NCI-H446 (cell line): ENCODE results near the gene TATDN2.

ENCODE experiments used
- DNase-seq, 2 experiments: peaks; one replicate each; lab custom pipeline; 2025; lab: John Stamatoyannopoulos, UW

TATDN2 gene, protein sequence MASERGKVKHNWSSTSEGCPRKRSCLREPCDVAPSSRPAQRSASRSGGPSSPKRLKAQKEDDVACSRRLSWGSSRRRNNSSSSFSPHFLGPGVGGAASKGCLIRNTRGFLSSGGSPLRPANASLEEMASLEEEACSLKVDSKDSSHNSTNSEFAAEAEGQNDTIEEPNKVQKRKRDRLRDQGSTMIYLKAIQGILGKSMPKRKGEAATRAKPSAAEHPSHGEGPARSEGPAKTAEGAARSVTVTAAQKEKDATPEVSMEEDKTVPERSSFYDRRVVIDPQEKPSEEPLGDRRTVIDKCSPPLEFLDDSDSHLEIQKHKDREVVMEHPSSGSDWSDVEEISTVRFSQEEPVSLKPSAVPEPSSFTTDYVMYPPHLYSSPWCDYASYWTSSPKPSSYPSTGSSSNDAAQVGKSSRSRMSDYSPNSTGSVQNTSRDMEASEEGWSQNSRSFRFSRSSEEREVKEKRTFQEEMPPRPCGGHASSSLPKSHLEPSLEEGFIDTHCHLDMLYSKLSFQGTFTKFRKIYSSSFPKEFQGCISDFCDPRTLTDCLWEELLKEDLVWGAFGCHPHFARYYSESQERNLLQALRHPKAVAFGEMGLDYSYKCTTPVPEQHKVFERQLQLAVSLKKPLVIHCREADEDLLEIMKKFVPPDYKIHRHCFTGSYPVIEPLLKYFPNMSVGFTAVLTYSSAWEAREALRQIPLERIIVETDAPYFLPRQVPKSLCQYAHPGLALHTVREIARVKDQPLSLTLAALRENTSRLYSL

GRCh38 chr3:10248184-10248983 is at the start of gene TATDN2:
TATDN2 (plus strand) TSS chr3:10248459; CDS start chr3:10249201, 742 bp downstream.
- DNase-seq, result peak; percentile 80 to 93

GRCh38 chr3:10198761-10199649 is 49.3 kb upstream of the TATDN2 start:
- no peak for DNase-seq

DNA sequence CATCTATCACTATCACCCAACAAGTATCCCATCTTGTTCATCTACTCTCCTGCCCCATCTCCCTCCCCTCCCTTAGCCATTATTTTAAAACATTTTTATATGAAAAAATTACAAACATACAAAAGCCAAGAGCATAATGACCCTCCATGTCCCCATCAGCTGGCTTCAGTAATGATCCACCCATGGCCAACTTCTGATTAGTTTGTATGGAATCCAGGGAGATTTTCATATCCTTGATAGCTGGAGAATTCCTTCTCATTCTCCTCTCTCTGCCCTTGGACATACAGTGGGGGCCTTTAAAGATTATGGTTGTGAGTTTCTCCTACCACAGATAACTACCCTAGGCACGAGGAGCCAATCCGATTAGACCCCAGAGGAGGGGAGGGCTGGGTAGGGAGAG is 43.3 kb upstream of the TATDN2 start:
- no peak for DNase-seq

GRCh38 chr3:10205451-10206165 is 42.7 kb upstream of the TATDN2 start:
- no peak for DNase-seq

DNA sequence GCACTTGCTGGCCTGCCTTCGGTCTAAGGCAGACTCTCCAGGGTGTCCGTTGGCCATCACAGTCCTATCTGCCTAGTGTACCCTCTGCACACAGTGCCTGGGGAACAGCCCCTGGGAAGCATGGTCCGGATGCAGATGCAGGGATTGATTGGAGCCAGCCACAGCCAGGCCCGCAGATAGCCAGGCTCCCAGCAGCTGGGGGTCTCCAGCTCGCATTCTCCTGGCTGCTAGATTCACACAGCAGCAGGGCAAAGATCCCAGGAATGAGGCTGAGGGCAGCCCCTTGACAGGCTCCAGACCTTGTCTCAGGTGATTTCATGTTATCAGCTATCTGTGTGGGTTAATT is 42.1 kb upstream of the TATDN2 start:
- DNase-seq, result no peak

GRCh38 chr3:10213156-10213792 is 35.0 kb upstream of the TATDN2 start:
- DNase-seq, result no peak

GRCh38 chr3:10215578-10216368 is 32.5 kb upstream of the TATDN2 start:
- DNase-seq, result no peak

DNA sequence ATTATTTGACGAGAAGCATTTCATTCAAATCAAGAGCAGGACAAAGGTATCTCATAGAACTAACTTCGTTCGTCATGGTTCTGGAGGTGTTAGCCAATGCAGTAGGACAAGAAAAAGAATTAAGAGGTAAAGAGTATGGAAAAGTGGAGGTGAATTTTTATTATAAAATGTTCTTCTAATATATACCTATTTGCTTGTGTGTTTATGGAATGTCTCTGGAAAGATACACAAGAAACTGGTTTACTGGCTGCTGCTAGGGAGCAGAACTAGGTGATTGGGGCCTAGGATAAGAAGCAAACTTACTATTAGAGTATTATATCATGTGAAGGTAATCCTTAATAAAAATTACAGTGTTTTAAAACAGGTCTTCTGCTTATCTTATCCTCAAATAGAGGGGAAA is 30.9 kb upstream of the TATDN2 start:
- DNase-seq, result no peak

DNA sequence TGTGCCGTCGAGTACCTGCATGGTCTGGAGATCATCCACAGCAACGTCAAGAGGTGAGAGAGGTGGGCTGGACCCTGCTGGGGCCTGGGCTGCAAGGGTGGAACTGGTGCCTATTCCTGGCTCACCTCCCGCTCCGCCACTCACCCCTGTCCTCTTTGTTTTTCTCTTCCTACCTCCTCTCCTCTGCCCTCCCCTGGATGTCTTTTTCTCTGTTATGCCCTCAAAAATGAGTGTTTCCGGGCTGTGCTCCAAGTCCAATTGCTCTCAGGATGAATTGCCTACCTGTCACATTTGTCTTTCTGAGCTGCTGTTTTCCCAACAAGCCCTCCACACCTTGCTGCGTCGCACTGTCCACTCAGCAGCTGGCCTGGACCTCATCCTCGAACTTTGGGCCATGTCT is 28.5 kb upstream of the TATDN2 start:
- DNase-seq, result no peak

- no peak for DNase-seq
Observed at GRCh38 chr3:10223676-10224639, 24.3 kb upstream of the TATDN2 start.

- peak in 1 of 2 experiments; percentile 59 for DNase-seq
Observed at GRCh38 chr3:10224794-10225665, 23.2 kb upstream of the TATDN2 start.

DNA sequence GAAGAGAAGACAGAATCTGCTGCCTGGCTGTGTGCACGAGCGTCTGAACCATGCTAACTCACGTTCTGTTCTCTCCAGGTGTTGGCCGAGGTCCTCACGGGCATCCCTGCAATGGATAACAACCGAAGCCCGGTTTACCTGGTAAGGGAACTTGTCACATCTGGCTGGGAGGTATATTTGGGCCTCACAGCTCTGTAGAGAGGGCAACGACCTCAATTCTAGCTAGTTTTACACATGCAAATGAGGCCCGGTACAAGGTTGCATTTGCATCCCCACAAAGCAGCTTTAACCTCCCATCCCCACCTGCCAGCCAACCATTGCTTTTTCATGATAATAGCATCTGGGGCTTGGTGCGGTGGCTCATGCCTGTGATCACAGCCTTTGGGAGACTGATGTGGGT is 22.0 kb upstream of the TATDN2 start:
- DNase-seq, result no peak

DNA sequence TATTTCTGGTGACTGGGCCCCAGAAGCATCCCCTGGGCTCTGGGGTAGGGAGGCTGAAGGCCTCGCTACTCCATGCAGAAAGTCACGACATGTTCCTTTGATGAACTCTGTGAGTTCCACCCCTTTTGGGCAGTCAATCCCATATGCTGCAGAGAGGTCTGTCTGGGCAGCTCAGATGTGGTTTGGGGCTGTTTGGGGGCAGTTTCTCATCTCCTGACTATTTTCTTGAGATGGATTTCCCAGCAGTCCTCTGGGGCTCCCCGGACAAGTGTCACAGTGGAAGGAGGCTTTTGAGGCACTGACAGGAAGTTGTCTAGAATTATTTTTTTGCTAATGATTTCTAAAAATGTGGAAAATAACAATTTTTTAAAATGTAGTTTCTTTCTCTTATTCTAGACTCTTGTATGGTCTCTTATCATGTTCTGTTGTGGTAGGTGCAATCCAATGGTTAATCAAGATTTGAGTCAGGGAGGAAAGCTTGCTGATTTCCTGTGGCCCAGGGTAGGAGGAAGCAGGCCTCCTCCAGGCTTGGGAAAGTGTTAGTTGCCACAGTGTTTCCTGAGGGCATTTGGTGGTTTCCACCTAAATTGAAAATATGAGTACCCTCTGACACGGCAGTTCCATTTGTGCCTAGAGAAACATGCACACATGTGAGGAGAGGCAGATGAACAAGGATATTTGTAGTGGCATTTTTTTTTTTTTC is 19.9 kb upstream of the TATDN2 start:
- no peak for DNase-seq

DNA sequence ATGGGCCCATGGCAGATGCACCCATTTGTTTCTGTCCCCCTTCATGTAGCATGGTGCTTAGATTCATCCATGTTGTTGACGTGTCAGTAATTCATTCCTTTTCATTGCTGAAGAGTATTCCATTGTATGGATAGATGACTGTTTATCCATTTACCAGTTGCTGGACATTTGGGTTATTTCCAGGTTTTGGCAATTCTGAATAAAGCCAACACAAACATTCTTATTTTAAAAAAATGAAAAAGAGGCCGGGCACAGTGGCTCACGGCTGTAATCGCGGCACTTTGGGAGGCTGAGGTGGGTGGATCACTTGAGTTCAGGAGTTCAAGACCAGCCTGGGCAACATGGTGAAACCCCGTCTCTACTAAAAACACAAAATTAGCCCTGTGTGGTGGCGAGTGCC is 18.7 kb upstream of the TATDN2 start:
- no peak for DNase-seq

- no peak for DNase-seq
Observed at GRCh38 chr3:10232137-10232536, 16.1 kb upstream of the TATDN2 start.

- no peak for DNase-seq
Observed at GRCh38 chr3:10233988-10234387, 14.3 kb upstream of the TATDN2 start.
